ENCODE results near the gene SPATA6.
"Not testable (repeated sequence)": the region's sequence is repeated elsewhere in the genome, so short reads cannot be mapped to it uniquely, and the experiment has no call there.

Gene SPATA6

DNA sequence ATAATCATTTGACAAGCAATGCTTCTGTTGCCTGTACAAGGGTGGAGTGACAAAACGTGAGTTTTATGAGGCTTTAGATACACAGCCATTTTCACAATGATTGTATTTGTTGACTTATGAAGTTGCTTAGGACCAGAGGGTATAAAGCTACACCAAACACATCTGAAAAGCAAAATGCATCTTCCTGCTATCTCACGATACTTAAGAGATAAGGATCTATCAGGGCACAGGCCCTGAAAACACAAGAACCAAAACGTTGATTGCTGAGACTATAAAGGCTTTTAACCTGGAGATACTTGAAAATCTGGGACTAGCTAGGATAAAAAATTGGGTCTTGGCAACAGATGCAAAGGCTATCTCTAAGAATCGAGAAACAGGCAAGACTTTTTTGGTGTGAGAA, 133.7 kb downstream of the SPATA6 start:
- no peak for DNase-seq

DNA sequence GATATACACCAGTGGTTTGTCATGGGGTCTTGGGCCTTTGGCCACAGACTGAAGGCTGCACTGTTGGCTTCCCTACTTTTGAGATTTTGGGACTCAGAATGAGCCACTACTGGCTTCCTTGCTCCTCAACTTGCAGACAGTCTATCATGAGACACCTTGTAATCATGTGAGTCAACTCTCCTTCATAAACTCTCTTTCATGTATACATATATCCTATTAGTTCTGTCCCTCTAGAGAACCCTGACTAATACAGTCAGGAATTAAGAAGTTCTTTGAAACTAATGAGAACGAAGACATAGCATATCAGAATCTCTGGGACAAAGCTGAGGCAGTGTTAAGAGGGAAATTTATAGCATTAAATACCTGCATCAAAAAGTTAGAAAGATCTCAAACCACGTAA, 138.7 kb downstream of the SPATA6 start:
- DNase-seq: no peak

DNA sequence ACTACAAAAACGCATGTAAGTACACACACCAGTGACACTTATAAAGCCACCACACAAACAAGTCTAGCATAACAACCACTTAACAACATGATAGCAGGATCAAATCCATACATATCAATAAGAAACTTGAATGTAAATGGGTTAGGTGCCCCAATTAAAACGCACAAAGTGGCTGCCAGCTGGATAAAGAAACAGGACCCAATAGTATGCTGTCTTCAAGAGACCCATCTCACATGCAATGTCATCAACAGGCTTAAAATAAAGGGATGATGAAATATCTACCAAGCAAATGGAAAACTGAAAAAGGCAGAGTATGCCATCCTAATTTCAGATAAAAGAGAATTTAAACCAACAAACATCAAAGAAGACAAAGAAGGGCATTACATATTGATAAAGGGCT, 139.9 kb downstream of the SPATA6 start:
- DNase-seq: no peak

DNA sequence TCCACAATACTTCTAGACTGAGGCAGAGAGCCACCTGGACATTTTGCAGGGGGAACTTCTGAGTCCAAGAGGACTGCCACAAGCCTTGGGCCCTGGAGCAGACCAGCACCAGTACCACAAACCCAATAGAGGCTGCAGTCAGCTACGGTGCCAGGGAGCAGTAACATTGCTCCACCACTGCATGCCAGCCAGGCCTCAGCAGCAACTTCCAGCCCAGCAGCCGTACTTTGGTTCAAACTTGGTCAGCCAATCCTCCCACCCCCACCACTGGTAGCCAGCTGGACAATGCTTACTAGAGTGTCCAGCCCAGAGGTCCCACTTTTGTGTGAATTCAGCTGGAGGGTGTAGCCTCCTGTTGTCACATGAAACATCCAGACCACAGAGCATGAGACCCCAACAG, 142.1 kb downstream of the SPATA6 start:
- DNase-seq: no peak

DNA sequence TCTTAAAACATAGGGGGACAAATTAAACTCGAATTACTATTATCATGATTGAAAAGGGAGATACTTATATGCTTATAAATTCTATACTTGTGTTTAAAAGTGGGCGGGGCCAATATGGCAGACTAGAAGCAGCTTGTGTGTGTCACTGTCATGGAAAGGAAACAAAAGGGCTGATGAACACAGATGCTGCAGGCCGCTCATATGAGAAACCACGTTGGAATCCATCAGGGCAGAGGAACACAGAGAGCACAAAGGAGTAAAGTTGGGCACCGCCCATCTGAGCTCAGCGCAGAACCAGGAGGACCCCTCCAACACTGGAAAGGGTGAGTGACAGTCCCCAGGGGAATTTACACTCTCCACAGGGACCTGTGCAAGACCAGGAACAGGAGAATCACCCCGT, 142.5 kb downstream of the SPATA6 start:
- no peak for DNase-seq

DNA sequence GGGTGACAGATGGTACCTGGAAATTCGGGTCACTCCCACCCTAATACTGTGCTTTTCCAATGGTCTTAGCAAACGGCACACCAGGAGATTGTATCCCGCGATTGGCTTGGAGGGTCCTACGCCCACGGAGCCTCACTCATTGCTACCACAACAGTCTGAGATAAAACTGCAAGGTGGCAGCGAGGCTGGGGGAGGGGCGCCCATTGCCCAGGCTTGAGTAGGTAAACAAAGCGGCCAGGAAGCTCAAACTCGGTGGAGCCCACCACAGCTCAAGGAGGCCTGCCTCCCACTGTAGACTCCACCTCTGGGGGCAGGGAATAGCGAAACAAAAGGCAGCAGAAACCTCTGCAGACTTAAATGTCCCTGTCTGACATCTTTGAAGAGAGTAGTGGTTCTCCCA, 160.2 kb downstream of the SPATA6 start:
- not testable (repeated sequence) for DNase-seq

- DNase-seq: no peak
Measured at GRCh38 chr1:48309564-48310082, 162.4 kb downstream of the SPATA6 start.

- no peak for DNase-seq
Measured at GRCh38 chr1:48302652-48303051, 169.4 kb downstream of the SPATA6 start.

GRCh38 chr1:48294656-48295055, 177.3 kb downstream of the SPATA6 start:
- no peak for DNase-seq

GRCh38 chr1:48294094-48294493, 177.9 kb downstream of the SPATA6 start:
- not testable (repeated sequence) for DNase-seq

DNA sequence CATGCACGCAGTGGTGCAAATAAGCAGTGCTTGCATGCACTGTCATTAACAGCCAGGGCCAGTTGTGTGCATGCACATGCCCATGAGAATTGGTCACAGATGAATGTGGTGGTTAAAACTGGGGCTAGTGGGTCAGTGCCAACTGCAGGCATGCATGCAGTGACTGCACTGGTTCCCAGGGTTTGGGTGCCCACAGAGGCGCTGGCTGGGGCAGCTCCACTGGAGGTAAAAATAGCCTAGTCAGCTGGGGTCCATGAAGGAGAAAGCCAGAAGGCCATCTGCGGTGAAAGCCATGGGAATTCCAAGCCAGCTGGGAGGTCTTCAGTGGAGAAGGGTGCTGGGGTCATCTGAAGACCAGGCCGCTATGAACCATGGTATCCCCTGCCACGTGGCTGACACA, 179.3 kb downstream of the SPATA6 start:
- no peak for DNase-seq

GRCh38 chr1:48291421-48291820, 180.6 kb downstream of the SPATA6 start:
- DNase-seq: no peak

- no peak for DNase-seq
Measured at GRCh38 chr1:48285525-48285924, 186.5 kb downstream of the SPATA6 start.

DNA sequence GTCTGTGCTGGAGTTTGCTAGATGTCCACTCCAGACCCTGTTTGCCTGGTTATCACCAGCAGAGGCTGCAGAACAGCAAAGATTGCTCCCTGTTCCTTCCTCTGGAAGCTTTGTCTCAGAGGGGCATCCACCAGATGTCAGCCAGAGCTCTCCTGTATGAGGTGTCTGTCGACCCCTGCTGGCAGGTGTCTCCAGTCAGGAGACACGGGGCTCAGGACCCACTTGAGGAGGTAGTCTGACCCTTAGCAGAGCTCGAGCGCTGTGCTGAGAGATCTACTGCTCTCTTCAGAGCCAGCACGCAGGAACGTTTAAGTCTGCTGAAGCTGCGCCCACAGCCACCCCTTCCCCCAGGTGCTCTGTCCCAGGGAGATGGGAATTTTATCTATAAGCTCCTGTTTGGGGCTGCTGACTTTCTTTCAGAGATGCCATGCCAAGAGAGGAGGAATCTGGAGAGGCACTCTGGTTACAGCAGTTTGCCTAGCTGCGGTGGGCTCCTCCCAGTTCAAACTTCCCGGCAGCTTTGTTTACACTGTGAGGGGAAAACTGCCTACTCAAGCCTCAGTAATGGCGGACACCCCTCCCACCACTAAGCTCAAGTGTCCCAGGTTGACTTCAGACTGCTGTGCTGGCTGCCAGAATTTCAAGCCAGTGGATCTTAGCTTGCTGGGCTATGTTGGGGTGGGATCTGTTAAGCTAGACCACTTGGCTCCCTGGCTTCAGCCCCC, 187.1 kb downstream of the SPATA6 start:
- not testable (repeated sequence) for DNase-seq

DNA sequence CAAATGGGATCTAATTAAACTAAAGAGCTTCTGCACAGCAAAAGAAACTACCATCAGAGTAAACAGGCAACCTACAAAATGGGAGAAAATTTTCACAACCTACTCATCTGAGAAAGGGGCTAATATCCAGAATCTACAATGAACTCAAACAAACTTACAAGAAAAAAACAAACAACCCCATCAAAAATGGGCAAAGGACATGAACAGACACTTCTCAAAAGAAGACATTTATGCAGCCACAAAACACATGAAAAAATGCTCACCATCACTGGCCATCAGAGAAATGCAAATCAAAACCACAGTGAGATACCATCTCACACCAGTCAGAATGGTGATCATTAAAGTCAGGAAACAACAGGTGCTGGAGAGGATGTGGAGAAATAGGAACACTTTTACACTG, 189.7 kb downstream of the SPATA6 start:
- not testable (repeated sequence) for DNase-seq

DNA sequence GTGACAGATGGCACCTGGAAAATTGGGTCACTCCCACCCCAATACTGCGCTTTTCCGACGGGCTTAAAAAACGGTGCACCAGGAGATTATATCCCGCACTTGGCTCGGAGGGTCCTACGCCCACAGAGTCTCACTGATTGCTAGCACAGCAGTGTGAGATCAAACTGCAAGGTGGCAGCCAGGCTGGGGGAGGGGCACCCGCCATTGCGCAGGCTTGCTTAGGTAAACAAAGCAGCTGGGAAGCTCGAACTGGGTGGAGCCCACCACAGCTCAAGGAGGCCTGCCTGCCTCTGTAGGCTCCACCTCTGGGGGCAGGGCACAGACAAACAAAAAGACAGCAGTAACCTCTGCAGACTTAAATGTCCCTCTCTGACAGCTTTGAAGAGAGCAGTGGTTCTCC, 194.6 kb downstream of the SPATA6 start:
- not testable (repeated sequence) for DNase-seq

DNA sequence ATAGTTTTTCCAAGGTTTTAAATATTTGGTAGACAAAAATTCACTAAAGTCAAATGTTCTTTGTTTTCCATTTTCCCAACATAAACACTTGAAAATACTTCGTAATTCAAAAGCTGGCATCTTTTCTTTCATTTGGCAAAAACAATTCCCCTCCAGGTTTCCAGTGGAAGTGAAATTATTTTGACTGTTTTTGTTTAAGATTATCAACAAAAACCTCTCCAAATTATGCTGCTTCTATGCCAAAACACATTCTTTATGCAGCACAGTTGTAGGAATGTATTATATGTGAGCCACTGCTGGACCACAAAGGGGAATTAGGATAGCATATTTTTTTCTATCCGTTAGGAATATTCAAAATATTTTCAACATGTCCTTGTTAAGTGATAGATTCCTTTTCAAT, 205.4 kb downstream of the SPATA6 start:
- no peak for DNase-seq

DNA sequence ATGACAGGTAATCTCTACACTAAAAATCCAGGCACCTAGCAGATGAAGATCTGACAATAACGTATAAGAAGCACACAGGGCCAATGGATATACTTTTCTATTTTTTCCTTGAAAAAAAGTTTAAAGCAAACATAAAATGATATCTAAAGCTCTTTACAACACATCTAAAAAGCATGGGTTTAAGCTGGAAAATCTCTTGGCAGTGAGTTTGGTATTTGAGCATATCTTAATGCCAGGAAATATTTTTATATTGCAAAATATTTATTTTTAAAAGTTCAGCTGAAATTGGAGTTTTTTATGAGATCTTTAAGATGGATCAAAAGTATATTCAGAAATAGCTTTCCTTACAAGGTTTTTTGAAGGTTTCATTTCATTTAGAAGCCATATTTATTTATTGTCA, 209.0 kb downstream of the SPATA6 start:
- no peak for DNase-seq

- DNase-seq: no peak
Measured at GRCh38 chr1:48261881-48262400, 210.1 kb downstream of the SPATA6 start.

DNA sequence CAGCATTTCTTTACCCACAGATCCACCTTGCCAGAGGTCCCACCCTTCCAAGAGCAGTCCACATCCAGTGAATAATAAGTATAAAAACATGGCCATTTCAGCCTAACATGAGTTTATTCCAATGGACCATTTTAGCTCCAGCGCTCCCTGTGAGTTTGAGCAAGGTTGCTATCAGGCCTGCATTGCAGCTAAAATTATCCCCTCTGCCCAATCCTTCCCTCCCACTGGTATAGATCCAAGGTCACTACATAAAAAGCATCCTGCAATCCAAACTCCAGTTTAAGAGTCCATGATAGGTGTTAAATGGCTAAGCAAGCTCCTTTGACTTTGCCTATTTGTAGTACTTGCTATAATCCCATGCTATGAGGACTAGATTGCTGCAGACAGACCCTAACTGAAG, 213.9 kb downstream of the SPATA6 start:
- DNase-seq: no peak

DNA sequence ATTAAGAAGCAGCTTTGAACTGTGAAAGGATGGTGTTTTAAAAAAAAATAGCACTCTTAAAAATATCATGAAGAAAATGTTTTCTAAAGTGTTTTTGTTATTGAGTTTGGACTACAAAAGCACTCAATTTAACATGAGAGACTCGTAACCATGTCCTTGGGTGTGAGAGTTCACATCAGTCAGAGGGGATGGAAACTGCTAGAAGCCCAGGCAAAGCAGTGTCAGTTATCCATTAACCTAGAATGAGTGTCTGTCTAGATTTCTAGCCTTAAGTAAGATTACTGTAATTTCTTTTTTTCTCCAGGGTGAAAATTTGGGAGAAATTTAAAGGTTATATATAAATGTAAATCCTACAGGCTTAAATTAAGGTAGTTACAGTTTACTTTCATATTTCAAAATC, 217.8 kb downstream of the SPATA6 start:
- DNase-seq: no peak

DNA sequence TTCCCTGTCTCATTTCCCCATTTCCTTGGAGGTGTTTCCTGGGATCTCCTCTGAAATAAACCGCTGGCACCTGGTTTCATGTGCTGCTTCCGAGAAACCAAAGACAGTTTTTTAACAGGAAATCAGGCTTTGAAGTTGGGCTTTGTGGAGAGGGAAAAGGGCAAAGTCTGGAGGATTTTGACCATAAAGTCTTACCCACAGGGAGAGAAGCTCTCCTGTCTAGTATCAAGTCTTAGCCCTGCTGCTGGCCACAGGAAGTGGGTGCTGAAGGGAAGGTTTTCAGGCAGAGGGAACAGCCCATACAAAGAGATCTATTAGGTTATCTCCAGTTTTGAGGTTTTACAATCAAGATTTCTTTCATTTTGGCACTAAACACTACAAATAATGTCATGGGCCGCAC, 220.2 kb downstream of the SPATA6 start:
- DNase-seq: no peak

DNA sequence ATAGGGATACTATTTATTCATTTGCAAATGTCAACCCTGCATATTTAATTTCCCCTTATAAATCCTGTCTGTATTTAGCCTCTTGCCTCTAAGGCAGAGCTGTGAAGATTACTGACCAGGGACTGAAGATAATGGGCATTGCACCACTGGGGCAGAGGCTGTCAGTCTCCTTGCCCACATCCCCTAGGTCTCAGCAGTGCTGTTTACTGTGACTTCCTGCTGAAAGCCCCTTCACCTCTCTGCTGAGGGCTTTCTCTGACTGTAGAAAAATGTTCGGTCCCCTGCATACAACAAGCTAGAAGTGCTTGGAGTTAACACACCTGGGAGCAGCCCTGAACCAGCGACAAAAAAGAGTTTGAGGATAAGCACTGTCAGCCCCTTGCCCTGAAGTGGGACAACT, 220.7 kb downstream of the SPATA6 start:
- DNase-seq: no peak

DNA sequence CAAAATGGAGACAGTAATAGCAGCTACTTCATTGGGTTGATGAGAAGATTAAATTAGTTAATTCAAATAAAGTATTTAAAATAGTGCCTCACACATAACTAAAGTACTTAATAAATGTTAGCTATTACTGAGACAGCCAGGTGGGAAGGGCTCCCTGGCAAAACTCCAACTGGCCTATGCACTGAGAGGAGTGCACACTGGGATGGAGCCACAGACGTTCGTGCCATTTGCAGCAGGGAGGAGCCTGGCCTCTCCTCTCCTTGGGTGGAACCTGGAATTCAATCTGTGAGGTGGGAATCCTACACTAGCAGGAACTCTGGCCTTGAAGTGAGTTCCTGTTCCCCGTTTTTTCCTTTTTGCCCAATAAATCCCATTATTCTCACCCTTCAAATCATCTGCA, 221.4 kb downstream of the SPATA6 start:
- DNase-seq: no peak

DNA sequence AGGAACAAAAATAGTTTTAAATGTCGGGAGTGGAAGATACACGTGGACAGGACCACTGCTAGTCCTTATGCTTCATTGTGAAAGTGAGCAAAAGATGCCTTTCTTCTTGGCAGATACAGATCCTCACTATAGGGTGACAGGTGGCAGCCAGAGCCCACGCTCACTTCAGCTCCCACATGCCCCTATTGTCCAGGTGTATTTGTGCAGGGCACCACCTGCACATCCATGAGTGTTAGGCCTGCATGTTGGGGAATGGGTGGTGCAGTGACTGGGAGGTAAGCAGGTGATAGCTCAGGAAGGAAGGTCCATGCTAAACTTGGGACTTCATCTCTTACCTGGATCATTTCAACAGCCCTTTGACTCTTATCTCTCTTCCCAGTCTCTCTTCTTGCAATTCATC, 222.1 kb downstream of the SPATA6 start:
- DNase-seq: no peak

Measured in inflammatory macrophage treated with lipopolysaccharide for 1 hour (primary cell).